ENCODE measurements around the gene IL4I1.

GRCh38 chr19:49861541-49862378 lies 34.9 kb downstream of the IL4I1 start:
- TF ChIP-seq CTCF (IDR thresholded peaks at IDR 0.05) (no peak), EP300 (IDR thresholded peaks at IDR 0.05) (no peak), POLR2AphosphoS5 (IDR thresholded peaks at IDR 0.05) (no peak), POLR2A (IDR thresholded peaks at IDR 0.05; ENCODE audit: low read depth) (no peak)

Measured in esophagus muscularis mucosa (tissue), 4 donors.